H1 (cell line): ENCODE results near the gene PLCB1. TPM values are rescaled to one million over a fixed set of nuclear protein-coding genes. Genes with fewer than 3 reads are reported as not detected.

Experiments
- CTCF ChIA-PET: fragments of 300-600 bp; sonication (Branson Sonifier 250); formaldehyde crosslinking; loops from one replicate; lab custom pipeline; 2021; ENCODE audit not compliant: partially characterized antibody; lab: Charles Lee
- POLR2A ChIA-PET: fragments of 300-600 bp; sonication (Branson Sonifier 250); formaldehyde crosslinking; loops from one replicate; lab custom pipeline; 2021; ENCODE audit warnings: inconsistent platforms; ENCODE audit not compliant: partially characterized antibody; lab: Charles Lee
- DNase-seq, 2 experiments: peaks; one replicate each; pipeline versions ENCODE4 v3.0.0 to v3.0.0-alpha.2; 2010 to 2022; ENCODE audit warnings: low spot score in 2 of 2, low read depth in 1 of 2, mixed read lengths in 1 of 2
- FAIRE-seq: peaks from 2 replicates; lab custom pipeline; 2011; peaks lifted over from hg19 to GRCh38; lab: Jason Lieb, UNC
- H2AFZ ChIP-seq: 2 replicates; pipeline ENCODE4 v1.8.1; 2012; ENCODE audit warnings: low read length, inconsistent platforms
- H2AK5ac ChIP-seq: 2 replicates; pipeline ENCODE4 v1.6.1; 2013; ENCODE audit warnings: low read depth, low read length
- H2BK120ac ChIP-seq: replicated peaks from 2 replicates; pipeline ENCODE3; 2013; ENCODE audit warnings: low read depth, low read length, inconsistent platforms
- H2BK12ac ChIP-seq: 2 replicates; pipeline ENCODE4 v1.6.1; 2013; ENCODE audit warnings: low read depth, low read length
- H2BK15ac ChIP-seq: 2 replicates; pipeline ENCODE4 v1.6.1; 2013; ENCODE audit warnings: low read length
- H2BK20ac ChIP-seq: 2 replicates; pipeline ENCODE4 v1.6.1; 2013; ENCODE audit warnings: low read length
- H2BK5ac ChIP-seq: 2 replicates; pipeline ENCODE4 v1.6.1; 2013; ENCODE audit warnings: low read depth, low read length
- H3K14ac ChIP-seq: 2 replicates; pipeline ENCODE4 v1.6.1; 2013; ENCODE audit warnings: inconsistent platforms; ENCODE audit not compliant: insufficient read length
- H3K18ac ChIP-seq: 2 replicates; pipeline ENCODE4 v1.6.1; 2013; ENCODE audit warnings: low read length; ENCODE audit errors: extremely low read depth
- H3K23ac ChIP-seq: 2 replicates; pipeline ENCODE4 v1.6.1; 2013; ENCODE audit warnings: inconsistent platforms; ENCODE audit not compliant: insufficient read length
- H3K23me2 ChIP-seq: 2 replicates; pipeline ENCODE4 v1.6.1; 2013; ENCODE audit warnings: low read depth, low read length
- H3K27ac ChIP-seq: 2 replicates; pipeline ENCODE4 v1.6.1; 2011; ENCODE audit warnings: low read depth, low read length, inconsistent platforms
- H3K27me3 ChIP-seq, 4 experiments: replicated peaks in 1 of 4; 1 replicate in 1 of 4; 2 replicates in 3 of 4; pipeline versions ENCODE4 v1.6.1 to v1.8.1; 2011 to 2013; ENCODE audit warnings: low read length in 3 of 4, mild to moderate bottlenecking in 3 of 4, inconsistent platforms in 2 of 4, mixed read lengths in 2 of 4, moderate library complexity in 1 of 4; ENCODE audit not compliant: control insufficient read depth in 3 of 4, insufficient read depth in 3 of 4; ENCODE audit errors: extremely low read depth in 1 of 4
- H3K36me3 ChIP-seq, 4 experiments: 2 replicates each; pipeline versions ENCODE4 v1.6.1 to v1.8.1; 2011 to 2013; ENCODE audit warnings: mild to moderate bottlenecking in 4 of 4, low read length in 3 of 4, moderate library complexity in 2 of 4, control low read depth in 1 of 4, inconsistent platforms in 1 of 4; ENCODE audit not compliant: insufficient read depth in 4 of 4, control insufficient read depth in 2 of 4
- H3K4ac ChIP-seq: replicated peaks from 2 replicates; pipeline ENCODE3; 2013; ENCODE audit warnings: low read length, low read depth, mixed read lengths, inconsistent platforms; ENCODE audit not compliant: insufficient read length
- H3K4me1 ChIP-seq, 4 experiments: replicated peaks in 1 of 4; 1 replicate in 1 of 4; 2 replicates in 3 of 4; pipeline versions ENCODE4 v1.6.1 to v1.8.1; 2011 to 2013; ENCODE audit warnings: low read length in 3 of 4, inconsistent platforms in 2 of 4, mixed read lengths in 1 of 4; ENCODE audit not compliant: insufficient read depth in 4 of 4, control insufficient read depth in 3 of 4
- H3K4me2 ChIP-seq, 2 experiments: 2 replicates each; pipeline versions ENCODE4 v1.6.1 to v1.8.1; 2011 to 2013; ENCODE audit warnings: low read depth in 2 of 2, low read length in 2 of 2, control low read depth in 1 of 2, inconsistent platforms in 1 of 2, mild to moderate bottlenecking in 1 of 2; ENCODE audit not compliant: insufficient read depth in 1 of 2
- H3K4me3 ChIP-seq, 4 experiments: fragments of 200-600, 300-600 bp in 1 of 4; sonication (generic), shearing (Covaris generic), sonication (Bioruptor Twin) in 1 of 4; 2 replicates each; pipeline versions ENCODE4 v1.5.1 to v1.8.1; 2011 to 2016; ENCODE audit warnings: low read length in 4 of 4, low read depth in 3 of 4, control low read depth in 2 of 4, inconsistent platforms in 2 of 4, mild to moderate bottlenecking in 2 of 4, mixed read lengths in 1 of 4, moderate library complexity in 1 of 4; ENCODE audit not compliant: insufficient read depth in 2 of 4; ENCODE audit errors: extremely low read depth in 1 of 4
- H3K56ac ChIP-seq: replicated peaks from 2 replicates; pipeline ENCODE3; 2013; ENCODE audit warnings: low read depth, mild to moderate bottlenecking, mixed read lengths, low read length, inconsistent platforms; ENCODE audit not compliant: insufficient read length
- H3K79me1 ChIP-seq: 2 replicates; pipeline ENCODE4 v1.6.1; 2013; ENCODE audit warnings: low read depth, low read length, control low read depth
- H3K79me2 ChIP-seq, 2 experiments: 2 replicates each; pipeline versions ENCODE4 v1.6.1 to v1.8.1; 2012 to 2013; ENCODE audit warnings: low read length in 2 of 2, mild to moderate bottlenecking in 2 of 2, inconsistent platforms in 1 of 2; ENCODE audit not compliant: insufficient read depth in 2 of 2, control insufficient read depth in 1 of 2
- H3K9ac ChIP-seq, 4 experiments: replicated peaks in 1 of 4; 1 replicate in 1 of 4; 2 replicates in 3 of 4; pipeline versions ENCODE4 v1.6.1 to v1.8.1; 2011 to 2013; ENCODE audit warnings: low read depth in 3 of 4, low read length in 3 of 4, control low read depth in 2 of 4, mild to moderate bottlenecking in 2 of 4, moderate library complexity in 2 of 4, inconsistent platforms in 1 of 4; ENCODE audit errors: extremely low read depth in 1 of 4
- H3K9me3 ChIP-seq, 2 experiments: 2 replicates each; pipeline versions ENCODE4 v1.6.1 to v1.8.1; 2012 to 2013; ENCODE audit warnings: mild to moderate bottlenecking in 2 of 2, moderate library complexity in 2 of 2, control low read depth in 1 of 2, inconsistent platforms in 1 of 2, low read depth in 1 of 2, low read length in 1 of 2, mixed read lengths in 1 of 2; ENCODE audit not compliant: insufficient read depth in 2 of 2
- H4K20me1 ChIP-seq, 2 experiments: replicated peaks in 1 of 2; 2 replicates each; pipeline versions ENCODE3 to v1.8.1; 2011 to 2013; ENCODE audit warnings: inconsistent platforms in 2 of 2, low read length in 2 of 2, mild to moderate bottlenecking in 1 of 2; ENCODE audit not compliant: insufficient read depth in 2 of 2, control insufficient read depth in 1 of 2
- H4K5ac ChIP-seq: 2 replicates; pipeline ENCODE4 v1.6.1; 2013; ENCODE audit warnings: low read length, low read depth, mixed read lengths, inconsistent platforms; ENCODE audit not compliant: insufficient read length
- H4K8ac ChIP-seq: 2 replicates; pipeline ENCODE4 v1.8.0; 2013; ENCODE audit warnings: mild to moderate bottlenecking, moderate library complexity, low read length, inconsistent platforms; ENCODE audit not compliant: insufficient read depth; ENCODE audit errors: extremely low read depth
- H4K91ac ChIP-seq: replicated peaks from 2 replicates; pipeline ENCODE3; 2013; ENCODE audit warnings: low read length, mixed read lengths, inconsistent platforms; ENCODE audit not compliant: insufficient read length
- CEBPB ChIP-seq: IDR thresholded peaks from 2 replicates; pipeline ENCODE4 v1.6.1; 2012; ENCODE audit warnings: low read depth, low read length
- CREB1 ChIP-seq: IDR thresholded peaks from 2 replicates; pipeline ENCODE4 v1.6.1; 2012; ENCODE audit warnings: inconsistent platforms
- PHF8 ChIP-seq: fragments of 200-600 bp; sonication (generic); conservative IDR thresholded peaks from 2 replicates; pipeline ENCODE4 v1.7.1; 2012; ENCODE audit warnings: low read depth, mild to moderate bottlenecking, inconsistent platforms, low read length, moderate library complexity
- POU5F1 ChIP-seq: IDR thresholded peaks from 2 replicates; pipeline ENCODE4 v1.6.1; 2011; ENCODE audit warnings: low read depth, mild to moderate bottlenecking, low read length, moderate library complexity
- SIN3A ChIP-seq, 2 experiments: IDR thresholded peaks in 1 of 2; conservative IDR thresholded peaks in 1 of 2; 2 replicates each; pipeline ENCODE4 v1.6.1; 2011 to 2012; ENCODE audit warnings: low read length in 2 of 2, improper control_type of control experiment in 1 of 2, low read depth in 1 of 2, mild to moderate bottlenecking in 1 of 2
- YY1 ChIP-seq: IDR thresholded peaks from 2 replicates; pipeline ENCODE4 v1.6.1; 2011; ENCODE audit warnings: low read depth, mild to moderate bottlenecking, low read length
- WGBS, 2 experiments: shearing (Covaris generic) in 1 of 2; methylation state at CpG; one replicate each; pipeline versions ENCODE4 v1.1.6 to v1.1.7; 2013 to 2015; ENCODE audit warnings: low lambda C conversion rate in 2 of 2, mixed read lengths in 2 of 2, inconsistent platforms in 1 of 2, low coverage in 1 of 2, missing lambda C conversion rate in 1 of 2; ENCODE audit not compliant: insufficient replicate concordance in 2 of 2, insufficient coverage in 1 of 2, insufficient read length in 1 of 2; ENCODE audit errors: extremely low coverage in 1 of 2, missing lambda C conversion rate in 1 of 2; 5-methylcytosine and 5-hydroxymethylcytosine counted together
- polyA plus RNA-seq, 7 experiments: library from polyadenylated mRNA; depleted of rRNA in 3 of 7; stranded (reverse) in 5 of 7; unstranded in 2 of 7; fragments of >200 nt in 5 of 7; fragments of 200-250 nt in 2 of 7; gene quantifications; 1 replicate in 5 of 7; 2 replicates in 1 of 7; 4 replicates in 1 of 7; pipeline versions ENCODE4 v1.2.1 to v1.2.3, GENCODE V29; 2011 to 2013; ENCODE audit warnings: missing spikeins in 2 of 7, mixed read lengths in 2 of 7
- total RNA-seq: library from RNA; stranded (reverse); fragmentation: NEBNext Ultra II Directional; extraction: Animal tissue kit (Norgen Biotek cat#: 25700); gene quantifications from 2 replicates; pipeline ENCODE4 v1.2.1, GENCODE V29; 2021
- TF ChIP-seq, protein P1 (sequence below): IDR thresholded peaks from 2 replicates; pipeline ENCODE4 v1.6.1; 2011; ENCODE audit warnings: low read length, improper control_type of control experiment

PLCB1 gene
- total and polyA plus RNA-seq, 2 of the 8 experiments (the other 6 are each of a cell fraction or from before 2014, with no cell fraction given), result 2.6 to 9.1 TPM

- Histone ChIP-seq H3K9ac (no peak overlapping the region), H3K23me2 (no peaks in the 10 kb centered on the region), H3K27ac (no peak overlapping the region), H4K5ac (no peak overlapping the region), H2AK5ac (no peak overlapping the region), H3K4me2 (no peak overlapping the region), H3K56ac (no peak overlapping the region), H3K18ac (no peak overlapping the region), H2BK5ac (no peak overlapping the region), H3K14ac (no peak overlapping the region), H4K91ac (no peak overlapping the region), H4K20me1 (no peaks in the 10 kb centered on the region), H2BK12ac (no peak overlapping the region), H3K79me1 (no peaks in the 10 kb centered on the region), H2BK120ac (no peak overlapping the region)
- WGBS, 2 experiments, result 95% methylated on average over 6 of the region's 6 CpGs; no CpG with 5 or more reads in 1 of the 2 experiments
- FAIRE-seq, result no peak
- POLR2A ChIA-PET, result no interaction called here
- no peak for DNase-seq
- TF ChIP-seq CREB1, result no peak
- TF ChIP-seq YY1, result no peak
- no peak for TF ChIP-seq SIN3A (conservative IDR thresholded peaks at IDR 0.05 in 1 of 2, IDR thresholded peaks at IDR 0.05 in 1 of 2; ENCODE audit: low read depth in 1 of 2, low read length in 2 of 2)
- TF ChIP-seq, protein P1, sequence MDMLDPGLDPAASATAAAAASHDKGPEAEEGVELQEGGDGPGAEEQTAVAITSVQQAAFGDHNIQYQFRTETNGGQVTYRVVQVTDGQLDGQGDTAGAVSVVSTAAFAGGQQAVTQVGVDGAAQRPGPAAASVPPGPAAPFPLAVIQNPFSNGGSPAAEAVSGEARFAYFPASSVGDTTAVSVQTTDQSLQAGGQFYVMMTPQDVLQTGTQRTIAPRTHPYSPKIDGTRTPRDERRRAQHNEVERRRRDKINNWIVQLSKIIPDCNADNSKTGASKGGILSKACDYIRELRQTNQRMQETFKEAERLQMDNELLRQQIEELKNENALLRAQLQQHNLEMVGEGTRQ, result no peak
- no peak for TF ChIP-seq POU5F1
- TF ChIP-seq CEBPB, result no peak
- TF ChIP-seq PHF8, result no peak
- TF ChIP-seq, all 59 proteins: peak for 0
- no peak overlapping the region for H3K4ac ChIP-seq
- no peak overlapping the region for H2BK15ac ChIP-seq
- no peaks in the 10 kb centered on the region for H3K27me3 ChIP-seq
- H3K36me3 ChIP-seq, result no peaks in the 10 kb centered on the region
- H3K4me1 ChIP-seq, result no peaks in the 10 kb centered on the region
- no peaks in the 10 kb centered on the region for H3K79me2 ChIP-seq
- no peak overlapping the region for H3K4me3 ChIP-seq
- no peak overlapping the region for H2BK20ac ChIP-seq
- no peak overlapping the region for H3K23ac ChIP-seq
- CTCF ChIA-PET, result interaction anchor here (1.1 to 1.7 kb wide), 5 partner anchors 15 to 316 kb away, joined by 3 to 4 read pairs (median 3); partner anchors contain the start of gene PLCB1
- no peak overlapping the region for H4K8ac ChIP-seq
- no peak overlapping the region for H2AFZ ChIP-seq
- H3K9me3 ChIP-seq, result 0 out of 4 replicates have a peak, but pooled peaks cover 0 to 6% of the 10 kb centered on the region in 2 experiments
Measured at GRCh38 chr20:8404912-8405635, 273.0 kb downstream of the PLCB1 start.
